ENCODE measurements around the gene BMP8B. TPM values are rescaled to one million over a fixed set of nuclear protein-coding genes. Genes with fewer than 3 reads are reported as not detected.

BMP8B gene
- total and polyA plus RNA-seq, 10 donors = 0.08 to 2.5 (median 1.1) TPM

- no peak for DNase-seq
- 71 to 91% (median 90%) methylated on average over 2 of the region's 2 CpGs for WGBS, 5 donors
- H3K36me3 ChIP-seq = peaks cover 4 to 100% (median 97%) of the 10 kb centered on the region in 6 donors
Observed at GRCh38 chr1:39754906-39755504, 33.7 kb downstream of the BMP8B start.

DNA sequence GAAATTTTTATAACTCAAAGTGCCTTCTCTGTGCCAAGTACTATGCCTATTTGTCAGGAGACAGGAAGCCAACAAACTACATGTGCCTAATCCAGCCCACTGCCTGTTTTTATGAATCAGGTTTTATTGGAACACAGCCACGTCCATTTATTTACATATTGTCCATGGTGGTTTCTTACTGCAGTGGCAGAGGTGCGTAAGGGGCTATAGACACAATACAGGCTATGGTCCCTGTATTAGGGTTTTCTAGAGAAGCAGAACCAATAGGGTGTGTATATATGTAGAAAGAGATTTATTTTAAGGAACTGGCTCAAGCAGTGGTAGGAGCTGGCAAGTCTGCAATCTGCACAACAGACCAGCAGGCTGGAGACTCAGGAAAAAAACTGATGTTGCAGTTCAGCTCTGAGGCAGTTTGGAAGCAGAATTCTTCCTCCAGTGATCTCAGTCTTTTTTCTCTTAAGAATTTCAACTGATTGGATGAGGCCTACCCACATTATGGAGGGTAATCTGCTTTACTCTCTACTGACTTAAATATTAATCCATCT, 34.6 kb downstream of the BMP8B start:
- no peak for TF ChIP-seq POLR2AphosphoS5 (IDR thresholded peaks at IDR 0.05)
- no peak for TF ChIP-seq CTCF (IDR thresholded peaks at IDR 0.05 in 8 of 11, conservative IDR thresholded peaks at IDR 0.05 in 3 of 11)
- TF ChIP-seq POLR2A (IDR thresholded peaks at IDR 0.05) = no peak
- peaks cover 4 to 100% (median 99%) of the 10 kb centered on the region in 6 donors for H3K36me3 ChIP-seq
- intact Hi-C loops (cut with DNase I; ENCODE audit: low total_unique reads) = no loop called here
- H3K4me3 ChIP-seq = no peak overlapping the region
- WGBS, 5 donors = 78 to 98% (median 92%) methylated on average over 2 of the region's 2 CpGs
- H3K27me3 ChIP-seq (replicated peaks in 1 of 7) = no peaks in the 10 kb centered on the region
- no peaks in the 10 kb centered on the region for H3K9me3 ChIP-seq
- no peaks in the 10 kb centered on the region for H3K4me1 ChIP-seq
- no peak for DNase-seq
- no peak overlapping the region for H3K27ac ChIP-seq

More at GRCh38 chr1:39754906-39755504, 33.7 kb downstream of the BMP8B start:
- intact Hi-C loops (cut with DNase I; ENCODE audit: low total_unique reads) = no loop called here
- H3K4me1 ChIP-seq = no peaks in the 10 kb centered on the region
- H3K27me3 ChIP-seq (replicated peaks in 1 of 7) = no peaks in the 10 kb centered on the region
- no peak for TF ChIP-seq POLR2A (IDR thresholded peaks at IDR 0.05)
- TF ChIP-seq POLR2AphosphoS5 (IDR thresholded peaks at IDR 0.05) = no peak
- no peak for TF ChIP-seq CTCF (IDR thresholded peaks at IDR 0.05 in 8 of 11, conservative IDR thresholded peaks at IDR 0.05 in 3 of 11)
- H3K27ac ChIP-seq = no peak overlapping the region
- H3K4me3 ChIP-seq = no peak overlapping the region
- H3K9me3 ChIP-seq = no peaks in the 10 kb centered on the region

- no peak for DNase-seq
- no peak overlapping the region for H3K27ac ChIP-seq
Observed at GRCh38 chr1:39753132-39754025, 35.3 kb downstream of the BMP8B start.

More at GRCh38 chr1:39753132-39754025, 35.3 kb downstream of the BMP8B start:
- Histone ChIP-seq H3K4me1 (no peaks in the 10 kb centered on the region), H3K4me3 (no peak overlapping the region), H3K9me3 (no peaks in the 10 kb centered on the region), H3K27me3 (replicated peaks in 1 of 7) (no peaks in the 10 kb centered on the region), H3K36me3 (peaks cover 5 to 100% (median 99%) of the 10 kb centered on the region in 6 donors)
- intact Hi-C loops (cut with DNase I; ENCODE audit: low total_unique reads) = no loop called here
- WGBS, 5 donors = 89 to 95% (median 92%) methylated on average over 16 of the region's 16 CpGs
- TF ChIP-seq POLR2A (IDR thresholded peaks at IDR 0.05) = no peak
- TF ChIP-seq CTCF (IDR thresholded peaks at IDR 0.05 in 8 of 11, conservative IDR thresholded peaks at IDR 0.05 in 3 of 11) = no peak
- TF ChIP-seq POLR2AphosphoS5 (IDR thresholded peaks at IDR 0.05) = peak in 1 of 3 donors; percentile 26

Data from spleen (tissue), 11 donors.